A549 (cell line): ENCODE measurements around the gene KIAA1586. TPM values are rescaled to one million over a fixed set of nuclear protein-coding genes. Genes with fewer than 3 reads are reported as not detected.

Source experiments
- ATAC-seq, 2 experiments: fragments of 200-7000 bp in 1 of 2; fragments of >200 bp in 1 of 2; cut with Nextera tagmentation in 1 of 2; cut with Tn5 transposase in 1 of 2; 3 replicates each; pipeline versions ENCODE4 v1.8.0 to v1.9.1; 2018 to 2020; ENCODE audit warnings: mild to moderate bottlenecking in 1 of 2, moderate library complexity in 1 of 2
- CTCF ChIA-PET: fragments of 300-600 bp; sonication (Branson Sonifier 250); formaldehyde crosslinking; extraction: SDS; loops from one replicate; lab custom pipeline; 2021; ENCODE audit warnings: antibody characterized with exemption, inconsistent platforms; lab: Yijun Ruan, JAX
- POLR2A ChIA-PET: fragments of 350-600 bp; formaldehyde crosslinking; extraction: SDS; loops from one replicate; lab custom pipeline; 2021; ENCODE audit warnings: antibody characterized with exemption, inconsistent platforms; lab: Yijun Ruan, JAX
- DNase-seq, 2 experiments: peaks; one replicate each; pipeline versions ENCODE4 v3.0.0 to v3.0.0-alpha.2; 2011 to 2016; ENCODE audit warnings: low read depth in 1 of 2, low spot score in 1 of 2
- FAIRE-seq: peaks from 2 replicates; lab custom pipeline; 2011; peaks lifted over from hg19 to GRCh38; lab: Jason Lieb, UNC
- H3K27ac ChIP-seq, 2 experiments: fragments of >200 bp; sonication (Bioruptor Twin); formaldehyde crosslinking; 3 replicates each; pipeline ENCODE4 v1.5.1; 2016 to 2017
- H3K4me1 ChIP-seq: fragments of >200 bp; sonication (Bioruptor Twin); formaldehyde crosslinking; 3 replicates; pipeline ENCODE4 v1.6.1; 2016
- H3K4me2 ChIP-seq: fragments of >200 bp; sonication (Bioruptor Twin); formaldehyde crosslinking; 3 replicates; pipeline ENCODE4 v1.6.1; 2016
- H3K4me3 ChIP-seq: fragments of >200 bp; sonication (Bioruptor Twin); formaldehyde crosslinking; 3 replicates; pipeline ENCODE4 v1.5.1; 2016
- H3K9me3 ChIP-seq: fragments of >200 bp; sonication (Bioruptor Twin); formaldehyde crosslinking; 3 replicates; pipeline ENCODE4 v1.6.1; 2016
- ATOH8 ChIP-seq: fragments of 250-450 bp; sonication (Bioruptor Pico); IDR thresholded peaks from 2 replicates; pipeline ENCODE4 v1.5.0; 2020; ENCODE audit warnings: low read depth, mild to moderate bottlenecking, moderate library complexity
- BCL3 ChIP-seq: fragments of >200 bp; sonication (Bioruptor Twin); formaldehyde crosslinking; IDR thresholded peaks from 3 replicates; pipeline ENCODE4 v1.6.1; 2016
- CBX8 ChIP-seq: fragments of 200-600 bp; sonication (generic); IDR thresholded peaks from 2 replicates; pipeline ENCODE4 v1.6.1; 2016
- FOSL2 ChIP-seq, 2 experiments: fragments of 450-650 bp in 1 of 2; fragments of >200 bp in 1 of 2; sonication (Bioruptor Twin) in 1 of 2; formaldehyde crosslinking; IDR thresholded peaks; 2 replicates each; pipeline versions ENCODE4 v1.5.0 to v1.6.1; 2016 to 2020; ENCODE audit warnings: mild to moderate bottlenecking in 1 of 2, moderate library complexity in 1 of 2
- HDAC2 ChIP-seq: fragments of 200-600 bp; sonication (generic); IDR thresholded peaks from 2 replicates; pipeline ENCODE4 v1.6.1; 2016
- HOXB13 ChIP-seq: fragments of 250-450 bp; sonication (Bioruptor Pico); IDR thresholded peaks from 2 replicates; pipeline ENCODE4 v1.5.0; 2020; ENCODE audit warnings: low read depth, mild to moderate bottlenecking, moderate library complexity
- HOXB5 ChIP-seq: fragments of 250-450 bp; sonication (Bioruptor Pico); IDR thresholded peaks from 2 replicates; pipeline ENCODE4 v1.5.0; 2020; ENCODE audit warnings: mild to moderate bottlenecking, moderate library complexity
- JUN ChIP-seq, 2 experiments: fragments of >200 bp; sonication (Bioruptor Twin); formaldehyde crosslinking; IDR thresholded peaks; 2 replicates in 1 of 2; 3 replicates in 1 of 2; pipeline ENCODE4 v1.6.1; 2016 to 2017
- MAX ChIP-seq: IDR thresholded peaks from 2 replicates; pipeline ENCODE4 v1.6.1; 2012
- MYC ChIP-seq: IDR thresholded peaks from 2 replicates; pipeline ENCODE4 v1.6.1; 2012; ENCODE audit warnings: mild to moderate bottlenecking, inconsistent platforms, low read length, improper control_type of control experiment, borderline replicate concordance
- NR3C1 ChIP-seq: fragments of >200 bp; sonication (Bioruptor Twin); formaldehyde crosslinking; IDR thresholded peaks from 3 replicates; pipeline ENCODE4 v1.6.1; 2017
- PBX3 ChIP-seq: IDR thresholded peaks from 2 replicates; pipeline ENCODE4 v1.6.1; 2012
- RNF2 ChIP-seq: fragments of 200-600 bp; sonication (generic); IDR thresholded peaks from 2 replicates; pipeline ENCODE4 v1.6.1; 2016; ENCODE audit warnings: low read depth, mild to moderate bottlenecking, antibody characterized with exemption, moderate library complexity, borderline replicate concordance
- SREBF2 ChIP-seq: fragments of 450-650 bp; IDR thresholded peaks from 2 replicates; pipeline ENCODE4 v1.6.1; 2014; ENCODE audit warnings: mild to moderate bottlenecking, moderate library complexity
- ZSCAN20 ChIP-seq: fragments of 250-450 bp; sonication (Bioruptor Pico); IDR thresholded peaks from 2 replicates; pipeline ENCODE4 v1.8.0; 2022; ENCODE audit warnings: mild to moderate bottlenecking, moderate library complexity
- WGBS: methylation state at CpG from one replicate; pipeline ENCODE4 v1.1.6; 2017; ENCODE audit errors: missing lambda C conversion rate; 5-methylcytosine and 5-hydroxymethylcytosine counted together
- polyA plus RNA-seq, 4 experiments: library from polyadenylated mRNA; depleted of rRNA in 3 of 4; stranded (reverse); fragments of >200 nt; fragmentation: RNase III in 1 of 4; extraction: RNeasy Plus Mini Kit Qiagen cat#74134 plus additional on column Dnase treatment in 1 of 4; gene quantifications; 2 replicates in 3 of 4; 3 replicates in 1 of 4; pipeline ENCODE4 v1.2.3, GENCODE V29; 2011 to 2017
- small RNA-seq, 6 experiments: library from RNA; depleted of rRNA; stranded (forward); fragments of <200 nt; gene quantifications; one replicate each; pipeline ENCODE3, GENCODE V24; 2012

KIAA1586 gene
- polyA plus RNA-seq, 2 of the 4 experiments (the other 2 are of a cell fraction) = 4.7 to 6.3 TPM

- Histone ChIP-seq H3K27ac (no peak overlapping the region), H3K4me3 (no peak overlapping the region), H3K9me3 (no peaks in the 10 kb centered on the region), H3K4me2 (no peak overlapping the region), H3K4me1 (no peaks in the 10 kb centered on the region)
- ChIA-PET POLR2A (no interaction called here), CTCF (no interaction called here)
- DNase-seq (no peak), FAIRE-seq (no peak), ATAC-seq (no peak)
- WGBS = 86% methylated on average over 5 of the region's 5 CpGs
- TF ChIP-seq HOXB13 (CRISPR knock-in tag) = no peak
- TF ChIP-seq JUN (IDR thresholded peaks at IDR 0.05) = no peak
- no peak for TF ChIP-seq HOXB5 (CRISPR knock-in tag)
- TF ChIP-seq MYC = no peak
- TF ChIP-seq PBX3 = no peak
- TF ChIP-seq SREBF2 = no peak
- no peak for TF ChIP-seq NR3C1
- TF ChIP-seq RNF2 = no peak
- no peak for TF ChIP-seq ZSCAN20 (CRISPR knock-in tag)
- TF ChIP-seq FOSL2 (IDR thresholded peaks at IDR 0.05) = no peak
- no peak for TF ChIP-seq FOSL2 (CRISPR knock-in tag; IDR thresholded peaks at IDR 0.05)
- TF ChIP-seq MAX = no peak
- no peak for TF ChIP-seq BCL3
- no peak for TF ChIP-seq HDAC2
- no peak for TF ChIP-seq CBX8
- no peak for TF ChIP-seq ATOH8 (CRISPR knock-in tag)
These were observed 57.8 kb downstream of the KIAA1586 start for GRCh38 chr6:57104336-57104735.

Small RNA genes within 50 kb of the gene (small RNA-seq; reads per million reads assigned to genes)
- 0 reads per million in 6 experiments for gene FTH1P15

Other genes with a start within 250 kb of the KIAA1586 start
- gene BEND6, start 91.6 kb upstream of the KIAA1586 start, polyA plus RNA-seq (2011; rRNA removed) = 2.8 and 2.9 TPM in 2 replicates
- 1.7 to 2.4 TPM (median 2.1 TPM) in 3 replicates for gene BEND6, start 91.6 kb upstream of the KIAA1586 start, polyA plus RNA-seq (2017; fragmentation: RNase III; extraction: RNeasy Plus Mini Kit Qiagen cat#74134 plus additional on column Dnase treatment)
- gene ZNF451, start 43.5 kb downstream of the KIAA1586 start, polyA plus RNA-seq (2011; rRNA removed) = 18.6 and 23.0 TPM in 2 replicates
- gene ZNF451, start 43.5 kb downstream of the KIAA1586 start, polyA plus RNA-seq (2017; fragmentation: RNase III; extraction: RNeasy Plus Mini Kit Qiagen cat#74134 plus additional on column Dnase treatment) = 7.6 to 8.9 TPM (median 8.7 TPM) in 3 replicates
- gene BAG2, start 125.6 kb downstream of the KIAA1586 start, polyA plus RNA-seq (2011; rRNA removed) = 10.2 and 13.9 TPM in 2 replicates
- gene BAG2, start 125.6 kb downstream of the KIAA1586 start, polyA plus RNA-seq (2017; fragmentation: RNase III; extraction: RNeasy Plus Mini Kit Qiagen cat#74134 plus additional on column Dnase treatment) = 8.7 to 9.5 TPM (median 9.3 TPM) in 3 replicates
- 16.3 and 21.5 TPM in 2 replicates for gene RAB23, start 175.6 kb downstream of the KIAA1586 start, polyA plus RNA-seq (2011; rRNA removed)
- gene RAB23, start 175.6 kb downstream of the KIAA1586 start, polyA plus RNA-seq (2017; fragmentation: RNase III; extraction: RNeasy Plus Mini Kit Qiagen cat#74134 plus additional on column Dnase treatment) = 8.6 to 8.8 TPM (median 8.6 TPM) in 3 replicates